ENCODE results near the gene PRRC1. TPM values are rescaled to one million over a fixed set of nuclear protein-coding genes. Genes with fewer than 3 reads are reported as not detected.

Gene PRRC1
- polyA plus RNA-seq, 3 donors = 10.8 to 20.6 (median 17.9) TPM

DNA sequence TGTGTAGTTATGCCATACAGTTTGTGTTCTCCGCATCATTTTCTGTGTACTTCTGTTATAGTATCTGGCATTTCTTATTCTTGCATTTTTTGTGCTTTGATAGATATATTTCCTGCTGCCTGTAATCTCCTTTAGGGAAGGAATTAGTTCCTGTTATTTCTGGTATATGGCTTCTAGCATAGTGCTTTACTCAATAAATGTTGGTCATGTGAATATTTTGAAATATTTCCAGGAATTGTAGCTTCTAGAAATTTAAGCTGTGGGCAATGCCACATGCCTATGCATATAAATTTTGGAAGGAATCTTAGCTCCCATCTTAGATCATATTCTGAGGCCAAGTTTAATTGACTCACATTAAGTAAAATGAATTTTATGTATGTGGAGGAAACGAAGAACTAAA lies 11.5 kb upstream of the PRRC1 start:
- no peak for TF ChIP-seq CTCF (IDR thresholded peaks at IDR 0.05)
- Histone ChIP-seq H3K9ac (ENCODE audit: insufficient read depth, low read length, poor library complexity, severe bottlenecking) (no peak overlapping the region), H3K27ac (ENCODE audit: low read depth in 1 of 2, low read length in 2 of 2) (no peak overlapping the region), H3K36me3 (replicated peaks in 1 of 2; ENCODE audit: control insufficient read depth in 1 of 2, insufficient read depth in 2 of 2, low read length in 2 of 2) (no peaks in the 10 kb centered on the region), H3K4me3 (replicated peaks in 1 of 3; ENCODE audit: low read depth in 2 of 3, low read length in 3 of 3) (no peak overlapping the region), H3K9me3 (replicated peaks in 1 of 2; ENCODE audit: control insufficient read depth in 1 of 2, insufficient read depth in 1 of 2, low read length in 2 of 2) (no peaks in the 10 kb centered on the region), H3K4me2 (replicated peaks; ENCODE audit: extremely low read depth, low read length, poor library complexity, severe bottlenecking) (no peak overlapping the region), H4K20me1 (ENCODE audit: insufficient read depth, low read length) (no peaks in the 10 kb centered on the region), H3K27me3 (ENCODE audit: control insufficient read depth in 2 of 2, insufficient read depth in 2 of 2, low read length in 2 of 2) (no peaks in the 10 kb centered on the region), H3K79me2 (ENCODE audit: insufficient read depth, low read length) (no peaks in the 10 kb centered on the region), H3K4me1 (ENCODE audit: control insufficient read depth in 1 of 2, insufficient read depth in 2 of 2, low read length in 2 of 2) (peaks cover 0 to 8% of the 10 kb centered on the region in 2 donors), H2AFZ (ENCODE audit: insufficient read depth, low read depth, low read length, poor library complexity, severe bottlenecking) (no peak overlapping the region)
- H3K4me3 Mint-ChIP-seq = no peak overlapping the region
- DNase-seq = no peak
- intact Hi-C loops (cut with micrococcal nuclease) = no loop called here
- peaks cover 4 to 7% (median 5%) of the 10 kb centered on the region in 3 donors for H3K27me3 Mint-ChIP-seq (ENCODE audit: low read depth in 3 of 3)
- peaks cover 17% of the 10 kb centered on the region for H3K4me1 Mint-ChIP-seq
- no peaks in the 10 kb centered on the region for H3K36me3 Mint-ChIP-seq
- H3K27ac Mint-ChIP-seq = no peak overlapping the region
- WGBS (ENCODE audit: insufficient coverage) = no CpG with 5 or more reads among the region's 2 CpGs
- H3K9me3 Mint-ChIP-seq = peaks cover 0 to 2% (median 0%) of the 10 kb centered on the region in 7 donors

GRCh38 chr5:127506616-127507015 lies 10.8 kb upstream of the PRRC1 start:
- no peak overlapping the region for H3K27ac ChIP-seq (ENCODE audit: low read depth in 1 of 2, low read length in 2 of 2)
- H3K4me3 ChIP-seq (replicated peaks in 1 of 3; ENCODE audit: low read depth in 2 of 3, low read length in 3 of 3) = no peak overlapping the region
- H3K9me3 ChIP-seq (replicated peaks in 1 of 2; ENCODE audit: control insufficient read depth in 1 of 2, insufficient read depth in 1 of 2, low read length in 2 of 2) = no peaks in the 10 kb centered on the region
- peaks cover 17% of the 10 kb centered on the region for H3K4me1 Mint-ChIP-seq
- no peak for TF ChIP-seq CTCF (IDR thresholded peaks at IDR 0.05)
- no peaks in the 10 kb centered on the region for H3K36me3 ChIP-seq (replicated peaks in 1 of 2; ENCODE audit: control insufficient read depth in 1 of 2, insufficient read depth in 2 of 2, low read length in 2 of 2)
- no peak overlapping the region for H3K9ac ChIP-seq (ENCODE audit: insufficient read depth, low read length, poor library complexity, severe bottlenecking)
- H3K27me3 ChIP-seq (ENCODE audit: control insufficient read depth in 2 of 2, insufficient read depth in 2 of 2, low read length in 2 of 2) = no peaks in the 10 kb centered on the region
- H3K27me3 Mint-ChIP-seq (ENCODE audit: low read depth in 3 of 3) = peaks cover 4 to 7% (median 5%) of the 10 kb centered on the region in 3 donors
- 97% methylated on average over 6 of the region's 6 CpGs for WGBS (ENCODE audit: insufficient coverage)
- no peak overlapping the region for H3K4me2 ChIP-seq (replicated peaks; ENCODE audit: extremely low read depth, low read length, poor library complexity, severe bottlenecking)
- peak overlapping the region; percentile 15 for H2AFZ ChIP-seq (ENCODE audit: insufficient read depth, low read depth, low read length, poor library complexity, severe bottlenecking)
- H3K9me3 Mint-ChIP-seq = peaks cover 0 to 2% (median 0%) of the 10 kb centered on the region in 7 donors
- no peak overlapping the region for H3K4me3 Mint-ChIP-seq
- H4K20me1 ChIP-seq (ENCODE audit: insufficient read depth, low read length) = no peaks in the 10 kb centered on the region
- peak overlapping the region in 1 of 7 donors; percentile 22 for H3K27ac Mint-ChIP-seq
- no peaks in the 10 kb centered on the region for H3K36me3 Mint-ChIP-seq
- intact Hi-C loops (cut with micrococcal nuclease) = no loop called here
- H3K4me1 ChIP-seq (ENCODE audit: control insufficient read depth in 1 of 2, insufficient read depth in 2 of 2, low read length in 2 of 2) = peaks cover 0 to 8% of the 10 kb centered on the region in 2 donors
- no peaks in the 10 kb centered on the region for H3K79me2 ChIP-seq (ENCODE audit: insufficient read depth, low read length)
- no peak for DNase-seq

All from CD14-positive monocyte (primary cell).